A673 (cell line): Measurements from ENCODE around the gene SLC17A3.

ENCODE experiments used
- CTCF ChIP-seq: fragments of 300-800, 200-600 bp; sonication (generic); conservative IDR thresholded peaks from 2 replicates; pipeline ENCODE4 v1.5.1; 2017; ENCODE audit warnings: low read depth, mild to moderate bottlenecking, antibody characterized with exemption, low read length, moderate library complexity, mixed read lengths
- EZH2 ChIP-seq: fragments of 200-600 bp; sonication (generic); IDR thresholded peaks from 2 replicates; pipeline ENCODE4 v1.6.1; 2017; ENCODE audit warnings: borderline replicate concordance, low read depth, mild to moderate bottlenecking, mixed read lengths, antibody characterized with exemption, low read length; ENCODE audit not compliant: poor library complexity, severe bottlenecking

DNA sequence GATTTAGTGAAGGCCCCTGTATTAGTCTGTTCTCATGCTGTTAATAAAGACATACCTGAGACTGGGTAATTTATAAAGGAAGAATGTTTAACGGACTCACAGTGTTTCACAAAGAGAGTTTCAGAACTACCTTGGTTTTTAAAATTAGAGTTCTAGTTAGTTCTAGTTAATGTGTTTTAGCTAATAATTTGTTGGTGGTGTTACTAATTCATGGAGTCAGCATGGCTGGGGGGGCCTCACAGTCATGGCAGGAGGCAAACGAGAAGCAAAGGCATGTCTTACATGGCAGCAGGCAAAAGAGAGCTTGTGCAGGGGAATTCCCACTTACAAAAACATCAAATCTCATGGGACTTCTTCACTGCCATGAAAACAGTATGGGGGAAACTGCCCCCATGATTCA lies 12.0 kb upstream of the SLC17A3 start:
- TF ChIP-seq CTCF (no peak), EZH2 (no peak)
